ENCODE data around the gene ARMH2. TPM values are rescaled to one million over a fixed set of nuclear protein-coding genes. Genes with fewer than 3 reads are reported as not detected.

ARMH2 gene
- total and polyA plus RNA-seq, 3 donors from 2014 or later = 2.1 to 31.7 (median 3.4) TPM

- TF ChIP-seq POLR2A (IDR thresholded peaks at IDR 0.05) = no peak
- WGBS, 2 donors = 78 to 84% methylated on average over 10 of the region's 10 CpGs
- DNase-seq = no peak
- intact Hi-C loops (cut with DNase I; ENCODE audit: low total_unique reads) = no loop called here
- Histone ChIP-seq H3K4me3 (no peak overlapping the region), H3K9me3 (no peaks in the 10 kb centered on the region), H3K27ac (peak overlapping the region; percentile 0 to 47), H3K27me3 (no peaks in the 10 kb centered on the region), H3K4me1 (peaks cover 41% of the 10 kb centered on the region), H3K36me3 (ENCODE audit: low read depth, missing control alignments) (no peaks in the 10 kb centered on the region)
Observed at GRCh38 chr6:24831771-24832716, 33.3 kb upstream of the ARMH2 start.

- 77 to 85% methylated on average over 3 of the region's 3 CpGs for WGBS, 2 donors
- Histone ChIP-seq H3K36me3 (ENCODE audit: low read depth, missing control alignments) (no peaks in the 10 kb centered on the region), H3K27me3 (no peaks in the 10 kb centered on the region), H3K4me3 (no peak overlapping the region), H3K4me1 (peaks cover 20% of the 10 kb centered on the region), H3K9me3 (no peaks in the 10 kb centered on the region), H3K27ac (no peak overlapping the region)
- intact Hi-C loops (cut with DNase I; ENCODE audit: low total_unique reads) = no loop called here
- no peak for TF ChIP-seq CTCF (IDR thresholded peaks at IDR 0.05)
- TF ChIP-seq POLR2A (IDR thresholded peaks at IDR 0.05) = no peak
- DNase-seq = no peak
Observed at GRCh38 chr6:24829657-24830056, 30.9 kb upstream of the ARMH2 start.

- WGBS, 2 donors = 82 to 85% methylated on average over 8 of the region's 8 CpGs
- H3K36me3 ChIP-seq (ENCODE audit: low read depth, missing control alignments) = no peaks in the 10 kb centered on the region
- no peaks in the 10 kb centered on the region for H3K27me3 ChIP-seq
- no peak for TF ChIP-seq POLR2A (IDR thresholded peaks at IDR 0.05)
- no peak for TF ChIP-seq CTCF (IDR thresholded peaks at IDR 0.05)
- intact Hi-C loops (cut with DNase I; ENCODE audit: low total_unique reads) = no loop called here
- no peak overlapping the region for H3K4me3 ChIP-seq
- peaks cover 14% of the 10 kb centered on the region for H3K4me1 ChIP-seq
- H3K9me3 ChIP-seq = no peaks in the 10 kb centered on the region
- no peak overlapping the region for H3K27ac ChIP-seq
- DNase-seq = no peak
Observed at GRCh38 chr6:24827970-24828369, 29.3 kb upstream of the ARMH2 start.

GRCh38 chr6:24827162-24827561 is 28.4 kb upstream of the ARMH2 start:
- H3K36me3 ChIP-seq (ENCODE audit: low read depth, missing control alignments) = no peaks in the 10 kb centered on the region
- no peak overlapping the region for H3K27ac ChIP-seq
- peaks cover 8% of the 10 kb centered on the region for H3K4me1 ChIP-seq
- intact Hi-C loops (cut with DNase I; ENCODE audit: low total_unique reads) = no loop called here
- H3K4me3 ChIP-seq = no peak overlapping the region
- H3K9me3 ChIP-seq = no peaks in the 10 kb centered on the region
- WGBS, 2 donors = 76 to 82% methylated on average over 3 of the region's 3 CpGs
- no peak for DNase-seq
- no peak for TF ChIP-seq CTCF (IDR thresholded peaks at IDR 0.05)
- TF ChIP-seq POLR2A (IDR thresholded peaks at IDR 0.05) = no peak
- H3K27me3 ChIP-seq = no peaks in the 10 kb centered on the region

GRCh38 chr6:24825130-24825630 is 26.5 kb upstream of the ARMH2 start:
- H3K4me3 ChIP-seq = no peak overlapping the region

More at GRCh38 chr6:24825130-24825630, 26.5 kb upstream of the ARMH2 start:
- no peaks in the 10 kb centered on the region for H3K4me1 ChIP-seq
- H3K9me3 ChIP-seq = no peaks in the 10 kb centered on the region
- 46 to 49% methylated on average over 2 of the region's 2 CpGs for WGBS, 2 donors
- TF ChIP-seq CTCF (IDR thresholded peaks at IDR 0.05) (no peak), POLR2A (IDR thresholded peaks at IDR 0.05) (no peak)
- no peaks in the 10 kb centered on the region for H3K36me3 ChIP-seq (ENCODE audit: low read depth, missing control alignments)
- intact Hi-C loops (cut with DNase I; ENCODE audit: low total_unique reads) = no loop called here
- no peak for DNase-seq
- no peak overlapping the region for H3K27ac ChIP-seq
- no peaks in the 10 kb centered on the region for H3K27me3 ChIP-seq
